MCF 10A (cell line): ENCODE results near the gene RAD51C. TPM values are rescaled to one million over a fixed set of nuclear protein-coding genes. Genes with fewer than 3 reads are reported as not detected.
A peak's percentile ranks its signal among the peaks of the same experiment; 100 is the strongest.

ENCODE experiments used
- BruUV-seq: library from RNA; stranded (reverse); fragments of 400-500 nt; replicated peaks from 2 replicates; lab custom pipeline; 2021; lab: Mats Ljungman, UMichigan
- CTCF ChIA-PET: fragments of 300-600 bp; sonication (Branson Sonifier 250); formaldehyde crosslinking; extraction: SDS; loops from one replicate; lab custom pipeline; 2021; ENCODE audit warnings: antibody characterized with exemption, inconsistent platforms; lab: Yijun Ruan, JAX
- POLR2A ChIA-PET: fragments of 300-600, 350-650 bp; sonication (Branson Sonifier 250); formaldehyde crosslinking; extraction: SDS; loops from one replicate; lab custom pipeline; 2020; ENCODE audit warnings: antibody characterized with exemption, inconsistent platforms; lab: Yijun Ruan, JAX
- DNase-seq: peaks from one replicate; pipeline ENCODE4 v3.0.0-alpha.2; 2018; ENCODE audit not compliant: unreplicated experiment
- H3K27ac Mint-ChIP-seq: one replicate; pipeline ENCODE4 v1.8.0; 2022; ENCODE audit warnings: mild to moderate bottlenecking, low read depth, mixed read lengths; ENCODE audit not compliant: unreplicated experiment
- H3K27me3 Mint-ChIP-seq: one replicate; pipeline ENCODE4 v1.8.0; 2022; ENCODE audit warnings: mixed read lengths; ENCODE audit not compliant: insufficient read depth, unreplicated experiment
- H3K36me3 Mint-ChIP-seq: one replicate; pipeline ENCODE4 v1.8.0; 2022; ENCODE audit warnings: mild to moderate bottlenecking, moderate library complexity, mixed read lengths; ENCODE audit not compliant: insufficient read depth, unreplicated experiment
- H3K4me1 Mint-ChIP-seq: one replicate; pipeline ENCODE4 v1.8.0; 2022; ENCODE audit warnings: mixed read lengths; ENCODE audit not compliant: insufficient read depth, unreplicated experiment
- H3K4me3 Mint-ChIP-seq: one replicate; pipeline ENCODE4 v1.8.0; 2022; ENCODE audit warnings: mild to moderate bottlenecking, moderate library complexity, mixed read lengths; ENCODE audit not compliant: unreplicated experiment
- H3K9me3 Mint-ChIP-seq: one replicate; pipeline ENCODE4 v1.8.0; 2022; ENCODE audit warnings: mixed read lengths; ENCODE audit not compliant: unreplicated experiment
- intact Hi-C: fragments of 100-400 bp; cut with micrococcal nuclease; formaldehyde crosslinking; loops from 2 replicates; pipeline ENCODE4 v1.14.1; 2022
- total RNA-seq: library from RNA; stranded (reverse); gene quantifications from 2 replicates; pipeline ENCODE4 v1.2.3, GENCODE V29; 2022
- TF ChIP-seq, protein P1 (sequence below): fragments of 200-600 bp; IDR thresholded peaks from one replicate; pipeline ENCODE4 v1.8.0; 2022; ENCODE audit warnings: antibody characterized with exemption, mild to moderate bottlenecking; ENCODE audit not compliant: unreplicated experiment

Gene RAD51C
- total RNA-seq, 1 experiment from 2014 or later, result 59.5 TPM

- no peaks in the 10 kb centered on the region for H3K9me3 Mint-ChIP-seq
- H3K36me3 Mint-ChIP-seq, result peaks cover 24% of the 10 kb centered on the region
- H3K27me3 Mint-ChIP-seq, result no peaks in the 10 kb centered on the region
- no TSS peak for BruUV-seq
- POLR2A ChIA-PET, result interaction anchor here (0.6 to 3.7 kb wide), 20 partner anchors 8 to 462 kb away, joined by 3 to 55 read pairs (median 4); partner anchors contain the start of genes MTMR4, PRR11, SKA2 and SUPT4H1
- H3K4me1 Mint-ChIP-seq, result peaks cover 12% of the 10 kb centered on the region
- CTCF ChIA-PET, result interaction anchor here (0.6 to 1.9 kb wide), 8 partner anchors 10 to 843 kb away, joined by 3 to 8 read pairs (median 4); no protein-coding TSS in a partner anchor
- peak overlapping the region; percentile 97 for H3K4me3 Mint-ChIP-seq
- DNase-seq, result peak; percentile 11
- peak overlapping the region; percentile 91 for H3K27ac Mint-ChIP-seq
- TF ChIP-seq, protein P1, sequence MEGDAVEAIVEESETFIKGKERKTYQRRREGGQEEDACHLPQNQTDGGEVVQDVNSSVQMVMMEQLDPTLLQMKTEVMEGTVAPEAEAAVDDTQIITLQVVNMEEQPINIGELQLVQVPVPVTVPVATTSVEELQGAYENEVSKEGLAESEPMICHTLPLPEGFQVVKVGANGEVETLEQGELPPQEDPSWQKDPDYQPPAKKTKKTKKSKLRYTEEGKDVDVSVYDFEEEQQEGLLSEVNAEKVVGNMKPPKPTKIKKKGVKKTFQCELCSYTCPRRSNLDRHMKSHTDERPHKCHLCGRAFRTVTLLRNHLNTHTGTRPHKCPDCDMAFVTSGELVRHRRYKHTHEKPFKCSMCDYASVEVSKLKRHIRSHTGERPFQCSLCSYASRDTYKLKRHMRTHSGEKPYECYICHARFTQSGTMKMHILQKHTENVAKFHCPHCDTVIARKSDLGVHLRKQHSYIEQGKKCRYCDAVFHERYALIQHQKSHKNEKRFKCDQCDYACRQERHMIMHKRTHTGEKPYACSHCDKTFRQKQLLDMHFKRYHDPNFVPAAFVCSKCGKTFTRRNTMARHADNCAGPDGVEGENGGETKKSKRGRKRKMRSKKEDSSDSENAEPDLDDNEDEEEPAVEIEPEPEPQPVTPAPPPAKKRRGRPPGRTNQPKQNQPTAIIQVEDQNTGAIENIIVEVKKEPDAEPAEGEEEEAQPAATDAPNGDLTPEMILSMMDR, result no peak
- intact Hi-C loops, result loop anchor here (2.0 kb wide), 1 partner anchor 62 kb away; no protein-coding TSS in a partner anchor
Observed at GRCh38 chr17:58693208-58693607, 806 bp downstream of the RAD51C start.

DNA sequence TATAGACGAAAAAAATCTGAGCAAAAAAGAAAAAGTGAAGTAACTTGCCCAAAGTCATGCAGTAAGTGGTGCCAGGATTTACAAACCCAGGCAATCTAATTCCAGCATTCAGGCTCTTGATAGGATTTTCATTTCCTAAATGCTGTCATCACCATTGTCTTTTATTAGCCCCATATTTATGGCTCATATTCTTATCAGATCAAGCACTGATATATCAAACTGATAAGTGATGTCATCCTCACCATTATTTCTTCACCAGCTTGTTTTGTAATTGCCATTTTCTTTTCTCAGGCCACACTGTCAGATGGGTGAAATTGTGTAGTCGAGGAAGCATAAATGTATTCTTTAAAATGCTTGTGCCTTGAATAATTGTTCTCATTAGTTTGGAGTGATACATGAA is 1.3 kb downstream of the RAD51C start:
- no peaks in the 10 kb centered on the region for H3K27me3 Mint-ChIP-seq
- peaks cover 12% of the 10 kb centered on the region for H3K4me1 Mint-ChIP-seq
- TF ChIP-seq, protein P1, result no peak
- DNase-seq, result no peak
- H3K9me3 Mint-ChIP-seq, result no peaks in the 10 kb centered on the region
- ChIA-PET CTCF (interaction anchor here (1.1 to 1.4 kb wide), 2 partner anchors 175 to 312 kb away, joined by 3 to 8 read pairs; no protein-coding TSS in a partner anchor), POLR2A (interaction anchor here (1.0 to 3.7 kb wide), 6 partner anchors 14 to 175 kb away, joined by 4 to 55 read pairs (median 22); no protein-coding TSS in a partner anchor)
- peak overlapping the region; percentile 97 for H3K4me3 Mint-ChIP-seq
- peaks cover 24% of the 10 kb centered on the region for H3K36me3 Mint-ChIP-seq
- BruUV-seq, result no TSS peak
- H3K27ac Mint-ChIP-seq, result peak overlapping the region; percentile 91
- intact Hi-C loops, result loop anchor here (2.0 kb wide), 1 partner anchor 63 kb away; no protein-coding TSS in a partner anchor

GRCh38 chr17:58694302-58694701 is 1.9 kb downstream of the RAD51C start:
- ChIA-PET POLR2A (interaction anchor here (0.6 to 3.7 kb wide), 5 partner anchors 63 to 362 kb away, joined by 3 to 55 read pairs (median 16); no protein-coding TSS in a partner anchor), CTCF (interaction anchor here (1.1 kb wide), 1 partner anchor 311 kb away, joined by 3 read pairs; no protein-coding TSS in a partner anchor)
- Mint-ChIP-seq H3K27me3 (no peaks in the 10 kb centered on the region), H3K36me3 (peaks cover 27% of the 10 kb centered on the region), H3K9me3 (no peaks in the 10 kb centered on the region), H3K4me1 (peaks cover 12% of the 10 kb centered on the region), H3K27ac (peak overlapping the region; percentile 91), H3K4me3 (no peak overlapping the region)
- TF ChIP-seq, protein P1, result no peak
- intact Hi-C loops, result no loop called here
- no TSS peak for BruUV-seq
- no peak for DNase-seq

GRCh38 chr17:58694826-58695225 is 2.4 kb downstream of the RAD51C start:
- no peaks in the 10 kb centered on the region for H3K27me3 Mint-ChIP-seq
- H3K4me3 Mint-ChIP-seq, result no peak overlapping the region
- no peak for DNase-seq
- BruUV-seq, result no TSS peak
- no peaks in the 10 kb centered on the region for H3K9me3 Mint-ChIP-seq
- intact Hi-C loops, result no loop called here
- ChIA-PET CTCF (no interaction called here), POLR2A (interaction anchor here (0.6 to 3.7 kb wide), 6 partner anchors 18 to 363 kb away, joined by 3 to 55 read pairs (median 4); no protein-coding TSS in a partner anchor)
- H3K4me1 Mint-ChIP-seq, result peaks cover 12% of the 10 kb centered on the region
- no peak overlapping the region for H3K27ac Mint-ChIP-seq
- TF ChIP-seq, protein P1, result no peak
- peaks cover 32% of the 10 kb centered on the region for H3K36me3 Mint-ChIP-seq
